Muscle of leg (tissue), 11 donors: ENCODE measurements around the gene SYNDIG1. TPM values are rescaled to one million over a fixed set of nuclear protein-coding genes. Genes with fewer than 3 reads are reported as not detected.

Experiments used
- DNase-seq: peaks from one replicate; pipeline ENCODE4 v3.0.0; 2013
- H3K27ac ChIP-seq: one replicate; pipeline ENCODE4 v1.5.1; 2013; ENCODE audit warnings: mild to moderate bottlenecking, low read length, control low read depth
- H3K27me3 ChIP-seq: one replicate; pipeline ENCODE4 v1.6.1; 2013; ENCODE audit warnings: low read length; ENCODE audit not compliant: control insufficient read depth, insufficient read depth
- H3K36me3 ChIP-seq: one replicate; pipeline ENCODE4 v1.6.1; 2013; ENCODE audit warnings: low read length; ENCODE audit not compliant: control insufficient read depth, insufficient read depth
- H3K4me1 ChIP-seq: one replicate; pipeline ENCODE4 v1.6.1; 2013; ENCODE audit warnings: low read length; ENCODE audit not compliant: control insufficient read depth, insufficient read depth
- H3K4me3 ChIP-seq: one replicate; pipeline ENCODE4 v1.5.1; 2013; ENCODE audit warnings: low read length, control low read depth
- H3K9me3 ChIP-seq: replicated peaks from 2 replicates; pipeline ENCODE4 v1.6.1; 2013; ENCODE audit warnings: low read depth, low read length; ENCODE audit not compliant: control insufficient read depth
- WGBS: methylation state at CpG from one replicate; pipeline ENCODE4 v1.1.5; 2013; ENCODE audit warnings: missing lambda C conversion rate; ENCODE audit not compliant: insufficient coverage; 5-methylcytosine and 5-hydroxymethylcytosine counted together
- polyA plus RNA-seq, 8 donors: library from polyadenylated mRNA; unstranded; fragments of 120-200 nt; gene quantifications; one replicate each; pipeline versions ENCODE4 v1.2.1 to v1.2.3, GENCODE V29; 2013; ENCODE audit warnings: inconsistent platforms in 1 of 8, low replicate concordance in 1 of 8; ENCODE audit not compliant: insufficient read length in 8 of 8, insufficient read depth in 1 of 8
- total RNA-seq: library from RNA; stranded (reverse); fragments of 120-200 nt; gene quantifications from one replicate; pipeline ENCODE4 v1.2.4, GENCODE V29; 2013

Gene SYNDIG1
- total and polyA plus RNA-seq, 9 donors, result 2.5 to 5.3 (median 4.3) TPM

DNA sequence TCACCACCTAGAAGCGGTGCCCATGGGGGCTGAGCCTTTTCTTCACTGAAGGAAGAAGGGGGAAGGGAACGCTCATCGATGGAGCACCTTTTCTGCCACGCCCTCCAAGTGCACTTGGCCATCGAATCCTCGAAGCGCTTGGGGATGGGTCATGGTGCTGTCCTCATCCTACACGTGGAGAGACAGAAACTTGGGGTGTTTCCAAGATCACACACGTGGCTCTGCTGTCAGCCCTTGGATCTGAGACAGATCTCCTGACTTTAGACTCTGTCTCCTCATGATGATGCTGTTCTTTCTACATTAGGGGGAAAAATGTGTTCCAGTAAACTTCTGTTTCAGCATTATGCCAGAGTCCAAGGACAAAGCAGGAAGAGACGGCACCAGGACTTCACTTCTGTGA is 78.5 kb downstream of the SYNDIG1 start:
- Histone ChIP-seq H3K4me1 (peaks cover 6% of the 10 kb centered on the region), H3K27me3 (no peaks in the 10 kb centered on the region), H3K9me3 (no peaks in the 10 kb centered on the region), H3K27ac (no peak overlapping the region), H3K36me3 (no peaks in the 10 kb centered on the region), H3K4me3 (no peak overlapping the region)
- 78% methylated on average over 10 of the region's 10 CpGs for WGBS
- DNase-seq, result no peak

GRCh38 chr20:24559114-24559732 is 89.8 kb downstream of the SYNDIG1 start:
- no CpG with 5 or more reads among the region's 2 CpGs for WGBS
- Histone ChIP-seq H3K36me3 (no peaks in the 10 kb centered on the region), H3K4me3 (no peak overlapping the region), H3K27me3 (no peaks in the 10 kb centered on the region), H3K27ac (no peak overlapping the region), H3K9me3 (no peaks in the 10 kb centered on the region), H3K4me1 (no peaks in the 10 kb centered on the region)
- DNase-seq, result no peak

GRCh38 chr20:24560571-24561491 is 91.4 kb downstream of the SYNDIG1 start:
- Histone ChIP-seq H3K4me1 (no peaks in the 10 kb centered on the region), H3K4me3 (no peak overlapping the region), H3K27ac (no peak overlapping the region), H3K36me3 (no peaks in the 10 kb centered on the region), H3K27me3 (no peaks in the 10 kb centered on the region), H3K9me3 (no peaks in the 10 kb centered on the region)
- DNase-seq, result no peak
- 41% methylated on average over 2 of the region's 5 CpGs for WGBS

- WGBS, result no CpG with 5 or more reads among the region's 2 CpGs
- H3K4me1 ChIP-seq, result no peaks in the 10 kb centered on the region
Measured at GRCh38 chr20:24565835-24566351, 96.5 kb downstream of the SYNDIG1 start.

GRCh38 chr20:24566656-24567055 is 97.2 kb downstream of the SYNDIG1 start:
- Histone ChIP-seq H3K9me3 (no peaks in the 10 kb centered on the region), H3K4me1 (no peaks in the 10 kb centered on the region), H3K27ac (no peak overlapping the region), H3K4me3 (no peak overlapping the region), H3K36me3 (no peaks in the 10 kb centered on the region), H3K27me3 (no peaks in the 10 kb centered on the region)
- DNase-seq, result no peak
- WGBS, result 81% methylated on average over 7 of the region's 7 CpGs

More at GRCh38 chr20:24565835-24566351, 96.5 kb downstream of the SYNDIG1 start:
- Histone ChIP-seq H3K27ac (no peak overlapping the region), H3K27me3 (no peaks in the 10 kb centered on the region), H3K4me3 (no peak overlapping the region), H3K36me3 (no peaks in the 10 kb centered on the region), H3K9me3 (no peaks in the 10 kb centered on the region)
- no peak for DNase-seq

DNA sequence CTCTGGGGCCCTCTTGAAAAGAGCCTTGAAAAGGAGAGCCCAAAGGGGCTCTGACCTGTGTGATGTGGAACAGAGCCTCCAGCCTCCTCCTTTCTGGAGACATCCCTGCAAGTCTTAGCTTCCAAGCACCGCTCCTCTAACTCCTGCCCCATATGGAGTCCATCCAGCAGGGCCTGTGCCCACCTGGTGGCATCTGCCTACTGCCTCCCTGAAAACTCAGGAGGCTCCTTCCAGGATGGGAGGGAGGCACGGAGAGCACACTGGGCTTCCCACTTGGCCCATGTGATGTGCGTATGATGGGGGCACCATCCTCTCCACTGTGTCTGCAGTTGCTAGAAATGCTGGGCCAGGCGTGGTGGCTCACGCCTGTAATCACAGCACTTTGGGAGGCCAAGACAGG is 98.1 kb downstream of the SYNDIG1 start:
- Histone ChIP-seq H3K4me1 (no peaks in the 10 kb centered on the region), H3K4me3 (no peak overlapping the region), H3K27me3 (no peaks in the 10 kb centered on the region), H3K36me3 (no peaks in the 10 kb centered on the region), H3K27ac (no peak overlapping the region), H3K9me3 (no peaks in the 10 kb centered on the region)
- DNase-seq, result no peak
- WGBS, result 96% methylated on average over 3 of the region's 5 CpGs

DNA sequence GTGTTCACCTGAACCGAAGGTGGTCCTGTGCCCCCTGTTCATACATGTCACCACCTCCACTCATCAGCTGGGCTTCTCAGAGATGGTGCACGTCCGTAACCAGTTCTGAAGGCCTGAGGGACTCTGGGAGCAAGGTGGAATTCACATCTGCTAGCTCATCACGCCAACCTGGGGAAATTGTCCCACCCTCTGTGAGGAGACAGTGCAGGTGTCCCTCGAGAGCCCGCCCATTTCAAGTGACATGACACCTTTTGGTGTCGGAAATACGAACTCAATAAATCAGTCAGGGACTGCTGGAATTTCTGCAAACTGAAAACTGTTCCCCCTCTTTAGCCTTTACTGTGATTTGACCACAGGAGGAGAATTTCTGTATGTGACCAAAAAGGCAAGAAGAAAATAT is 99.4 kb downstream of the SYNDIG1 start:
- Histone ChIP-seq H3K9me3 (no peaks in the 10 kb centered on the region), H3K4me1 (no peaks in the 10 kb centered on the region), H3K27me3 (no peaks in the 10 kb centered on the region), H3K27ac (no peak overlapping the region), H3K4me3 (no peak overlapping the region), H3K36me3 (no peaks in the 10 kb centered on the region)
- DNase-seq, result no peak
- WGBS, result 72% methylated on average over 5 of the region's 8 CpGs

DNA sequence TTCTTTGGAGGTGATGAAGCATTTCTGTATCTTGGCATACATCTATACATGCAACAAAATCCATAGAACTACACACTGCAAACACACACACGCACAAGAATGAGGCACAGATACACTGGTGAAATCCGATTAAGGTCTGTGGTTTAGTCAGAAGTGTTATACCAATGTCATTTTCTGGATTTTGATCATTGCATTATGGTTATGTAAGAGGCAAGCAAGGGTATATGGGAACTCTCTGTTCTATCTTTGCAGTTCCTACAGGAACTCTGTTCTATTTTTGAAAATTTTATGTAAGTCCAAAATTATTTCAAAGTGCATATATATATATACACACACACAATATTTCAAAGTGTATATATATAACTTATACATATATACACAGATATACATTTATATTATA is 101.7 kb downstream of the SYNDIG1 start:
- no peaks in the 10 kb centered on the region for H3K4me1 ChIP-seq
- no CpG with 5 or more reads among the region's 2 CpGs for WGBS

GRCh38 chr20:24572140-24572539 is 102.7 kb downstream of the SYNDIG1 start:
- Histone ChIP-seq H3K27ac (no peak overlapping the region), H3K27me3 (no peaks in the 10 kb centered on the region), H3K9me3 (no peaks in the 10 kb centered on the region), H3K36me3 (no peaks in the 10 kb centered on the region), H3K4me1 (no peaks in the 10 kb centered on the region), H3K4me3 (no peak overlapping the region)
- 82% methylated on average over 6 of the region's 7 CpGs for WGBS
- no peak for DNase-seq

More for the DNA sequence above, 101.7 kb downstream of the SYNDIG1 start:
- no peaks in the 10 kb centered on the region for H3K27me3 ChIP-seq
- H3K9me3 ChIP-seq, result no peaks in the 10 kb centered on the region
- no peak overlapping the region for H3K27ac ChIP-seq
- no peak for DNase-seq
- no peaks in the 10 kb centered on the region for H3K36me3 ChIP-seq
- no peak overlapping the region for H3K4me3 ChIP-seq

GRCh38 chr20:24572862-24573261 is 103.4 kb downstream of the SYNDIG1 start:
- Histone ChIP-seq H3K27me3 (no peaks in the 10 kb centered on the region), H3K4me1 (no peaks in the 10 kb centered on the region), H3K27ac (no peak overlapping the region), H3K36me3 (no peaks in the 10 kb centered on the region), H3K9me3 (no peaks in the 10 kb centered on the region), H3K4me3 (no peak overlapping the region)
- 75% methylated on average over 2 of the region's 5 CpGs for WGBS
- DNase-seq, result no peak
